ENCODE measurements around the gene TOR1AIP2.

The TOR1AIP2 gene

GRCh38 chr1:179818260-179818659, 59.3 kb downstream of the TOR1AIP2 start:
- no peaks in the 10 kb centered on the region for H3F3A ChIP-seq (ENCODE audit: insufficient read depth, low read length)
- no peaks in the 10 kb centered on the region for H3K9me3 ChIP-seq (ENCODE audit: low read length)
- H2AFZ ChIP-seq (ENCODE audit: low read length), result no peak overlapping the region
- H4K20me1 ChIP-seq (ENCODE audit: insufficient read depth, low read length), result no peaks in the 10 kb centered on the region
- no peaks in the 10 kb centered on the region for H3K79me2 ChIP-seq (ENCODE audit: insufficient read depth, low read length)
- no peak for TF ChIP-seq EZH2 (IDR thresholded peaks at IDR 0.05; ENCODE audit: borderline replicate concordance, low read length)
- TF ChIP-seq CTCF (IDR thresholded peaks at IDR 0.05; ENCODE audit: low read length), result no peak
- H3K36me3 ChIP-seq (ENCODE audit: insufficient read depth, low read length), result no peaks in the 10 kb centered on the region
- H3K9ac ChIP-seq (ENCODE audit: low read length), result no peak overlapping the region
- H3K27ac ChIP-seq (ENCODE audit: low read depth, low read length, poor library complexity, severe bottlenecking), result no peak overlapping the region
- no peak overlapping the region for H3K4me2 ChIP-seq (ENCODE audit: low read length)
- no peaks in the 10 kb centered on the region; the same call in 1 of the 2 replicates for H3K27me3 ChIP-seq (ENCODE audit: insufficient read depth, low read length)
- no peak overlapping the region for H3K4me3 ChIP-seq (ENCODE audit: low read depth, low read length, poor library complexity, severe bottlenecking)
- peaks cover 13% of the 10 kb centered on the region for H3K4me1 ChIP-seq (ENCODE audit: insufficient read depth, low read length, severe bottlenecking)
- H3K9me2 ChIP-seq (ENCODE audit: low read depth, low read length), result no peaks in the 10 kb centered on the region

- H3K9me3 ChIP-seq (ENCODE audit: low read length), result no peaks in the 10 kb centered on the region
- H3K79me2 ChIP-seq (ENCODE audit: insufficient read depth, low read length), result no peaks in the 10 kb centered on the region
- H3K4me2 ChIP-seq (ENCODE audit: low read length), result no peak overlapping the region
- no peak overlapping the region for H3K27ac ChIP-seq (ENCODE audit: low read depth, low read length, poor library complexity, severe bottlenecking)
- no peaks in the 10 kb centered on the region; the same call in 1 of the 2 replicates for H3K27me3 ChIP-seq (ENCODE audit: insufficient read depth, low read length)
- peaks cover 13% of the 10 kb centered on the region for H3K4me1 ChIP-seq (ENCODE audit: insufficient read depth, low read length, severe bottlenecking)
- H3K4me3 ChIP-seq (ENCODE audit: low read depth, low read length, poor library complexity, severe bottlenecking), result no peak overlapping the region
- no peaks in the 10 kb centered on the region for H3K36me3 ChIP-seq (ENCODE audit: insufficient read depth, low read length)
- no peaks in the 10 kb centered on the region for H3K9me2 ChIP-seq (ENCODE audit: low read depth, low read length)
- no peak overlapping the region for H3K9ac ChIP-seq (ENCODE audit: low read length)
- TF ChIP-seq EZH2 (IDR thresholded peaks at IDR 0.05; ENCODE audit: borderline replicate concordance, low read length), result no peak
- TF ChIP-seq CTCF (IDR thresholded peaks at IDR 0.05; ENCODE audit: low read length), result no peak
- no peaks in the 10 kb centered on the region for H3F3A ChIP-seq (ENCODE audit: insufficient read depth, low read length)
- no peaks in the 10 kb centered on the region for H4K20me1 ChIP-seq (ENCODE audit: insufficient read depth, low read length)
- H2AFZ ChIP-seq (ENCODE audit: low read length), result no peak overlapping the region
These were observed 59.8 kb downstream of the TOR1AIP2 start for GRCh38 chr1:179817789-179818188.

- H3F3A ChIP-seq (ENCODE audit: insufficient read depth, low read length), result no peaks in the 10 kb centered on the region
- H4K20me1 ChIP-seq (ENCODE audit: insufficient read depth, low read length), result no peaks in the 10 kb centered on the region
- H2AFZ ChIP-seq (ENCODE audit: low read length), result no peak overlapping the region
- no peaks in the 10 kb centered on the region for H3K79me2 ChIP-seq (ENCODE audit: insufficient read depth, low read length)
- H3K4me3 ChIP-seq (ENCODE audit: low read depth, low read length, poor library complexity, severe bottlenecking), result no peak overlapping the region
- no peaks in the 10 kb centered on the region for H3K9me2 ChIP-seq (ENCODE audit: low read depth, low read length)
- H3K27me3 ChIP-seq (ENCODE audit: insufficient read depth, low read length), result no peaks in the 10 kb centered on the region; the same call in 1 of the 2 replicates
- no peaks in the 10 kb centered on the region for H3K36me3 ChIP-seq (ENCODE audit: insufficient read depth, low read length)
- peaks cover 13% of the 10 kb centered on the region for H3K4me1 ChIP-seq (ENCODE audit: insufficient read depth, low read length, severe bottlenecking)
- no peak overlapping the region for H3K9ac ChIP-seq (ENCODE audit: low read length)
- no peaks in the 10 kb centered on the region for H3K9me3 ChIP-seq (ENCODE audit: low read length)
- no peak overlapping the region for H3K27ac ChIP-seq (ENCODE audit: low read depth, low read length, poor library complexity, severe bottlenecking)
- TF ChIP-seq CTCF (IDR thresholded peaks at IDR 0.05; ENCODE audit: low read length), result no peak
- no peak for TF ChIP-seq EZH2 (IDR thresholded peaks at IDR 0.05; ENCODE audit: borderline replicate concordance, low read length)
- H3K4me2 ChIP-seq (ENCODE audit: low read length), result no peak overlapping the region
These were observed 60.5 kb downstream of the TOR1AIP2 start for GRCh38 chr1:179817056-179817455.

Data from OCI-LY1 (cell line).